GM21619 (cell line): ENCODE measurements around the gene OR13A1.
"Not testable (repeated sequence)": the region's sequence is repeated elsewhere in the genome, so short reads cannot be mapped to it uniquely, and the experiment has no call there.

Experiments
- ATAC-seq: cut with Tn5 transposase; IDR thresholded peaks from one replicate; pipeline ENCODE4 v1.9.1; 2021; ENCODE audit not compliant: unreplicated experiment

OR13A1 gene

DNA sequence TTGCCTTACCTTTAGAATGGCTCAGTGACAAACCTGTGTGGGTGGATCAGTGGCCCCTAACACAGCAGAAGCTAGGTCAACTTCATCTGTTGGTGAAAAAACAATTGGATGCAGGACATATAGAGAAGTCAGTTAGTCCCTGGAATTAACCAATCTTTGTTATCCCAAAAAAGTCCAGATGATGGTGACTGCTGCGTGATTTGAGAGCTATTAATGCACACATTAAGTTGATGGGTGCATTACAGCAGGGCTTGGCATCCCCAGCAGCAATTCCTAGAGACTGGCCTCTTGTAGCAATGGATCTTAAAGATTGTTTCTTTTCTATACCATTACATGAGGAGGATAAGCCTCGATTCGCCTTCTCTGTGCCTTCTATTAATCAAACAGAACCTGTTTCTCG, 33.3 kb downstream of the OR13A1 start:
- no peak for ATAC-seq

DNA sequence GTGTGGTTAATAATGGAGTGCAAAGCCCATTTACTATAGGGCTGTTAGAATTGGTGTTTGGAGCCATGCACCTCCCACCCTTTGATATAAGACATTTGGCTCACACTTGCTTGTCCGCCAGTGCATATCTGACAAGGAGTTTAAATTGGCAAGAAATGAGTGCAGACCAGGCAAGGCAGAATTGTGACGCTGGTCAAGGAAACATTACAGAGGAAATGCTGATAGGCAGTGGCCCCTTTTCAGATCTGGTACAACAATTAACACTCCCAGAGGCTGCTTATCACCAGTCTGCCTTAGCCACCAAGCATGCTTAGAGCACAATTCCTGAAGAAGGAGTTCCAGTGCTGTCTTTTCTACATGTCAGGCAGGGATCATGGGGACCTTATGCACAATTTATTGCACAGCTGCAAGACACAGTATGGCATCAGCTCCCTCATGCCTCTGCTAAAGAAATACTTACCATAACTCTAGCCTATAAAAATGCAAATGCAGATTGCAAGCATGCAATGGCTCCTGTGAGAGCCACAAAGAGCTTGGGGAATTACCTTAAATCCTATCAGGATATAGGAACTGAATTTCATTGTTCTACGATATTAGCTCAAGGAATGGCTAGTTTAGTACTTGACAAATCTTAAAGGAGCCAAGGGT, 35.2 kb downstream of the OR13A1 start:
- ATAC-seq: no peak

DNA sequence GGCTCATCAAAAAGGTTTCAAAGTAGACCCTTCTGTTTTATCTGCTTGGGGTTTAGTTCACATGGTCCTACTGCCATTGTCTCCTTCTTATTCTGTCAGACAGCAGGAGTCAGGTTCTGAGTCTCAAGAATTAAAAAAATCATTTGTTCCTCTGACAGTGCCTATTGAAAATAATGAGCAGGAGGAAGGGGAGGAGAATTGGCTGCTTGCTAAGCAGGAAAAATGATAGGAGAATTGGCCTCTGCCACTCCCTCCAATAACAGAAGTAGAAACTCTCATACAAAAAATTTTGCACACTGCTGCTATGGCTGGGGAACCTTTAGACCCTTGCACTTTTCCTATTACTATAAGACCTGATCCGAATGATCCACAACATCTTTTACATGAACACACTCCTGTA, 35.7 kb downstream of the OR13A1 start:
- no peak for ATAC-seq

DNA sequence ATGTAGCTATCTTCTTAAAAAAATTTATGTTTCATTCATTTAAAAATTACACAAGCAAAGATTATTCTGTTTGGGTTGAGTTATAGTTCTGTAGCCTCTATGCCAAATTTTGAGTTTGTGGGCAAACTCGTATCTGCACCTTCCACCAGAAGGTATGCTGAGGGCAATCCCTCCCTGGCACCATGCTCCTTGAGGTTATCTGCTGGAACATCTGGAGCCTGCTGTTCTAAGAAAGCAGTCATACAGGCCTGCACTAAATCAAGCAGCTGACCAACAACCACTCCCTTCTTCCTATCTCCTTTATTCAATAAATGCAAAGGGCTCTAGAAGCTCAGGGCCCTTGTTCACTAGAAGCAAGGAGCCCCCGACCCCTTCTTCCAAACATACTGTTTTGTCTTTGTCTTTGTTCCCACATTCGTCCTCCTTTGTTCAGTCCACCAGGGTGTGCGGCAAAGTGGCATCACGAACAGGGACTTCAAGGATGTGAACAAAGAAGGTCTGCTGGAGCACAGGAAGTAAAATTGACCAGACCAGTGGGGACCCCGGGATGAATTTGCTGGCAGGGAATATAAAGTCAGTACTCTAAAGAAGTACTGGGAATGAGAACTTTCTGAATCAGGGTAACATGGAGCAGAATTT, 36.4 kb downstream of the OR13A1 start:
- no peak for ATAC-seq

DNA sequence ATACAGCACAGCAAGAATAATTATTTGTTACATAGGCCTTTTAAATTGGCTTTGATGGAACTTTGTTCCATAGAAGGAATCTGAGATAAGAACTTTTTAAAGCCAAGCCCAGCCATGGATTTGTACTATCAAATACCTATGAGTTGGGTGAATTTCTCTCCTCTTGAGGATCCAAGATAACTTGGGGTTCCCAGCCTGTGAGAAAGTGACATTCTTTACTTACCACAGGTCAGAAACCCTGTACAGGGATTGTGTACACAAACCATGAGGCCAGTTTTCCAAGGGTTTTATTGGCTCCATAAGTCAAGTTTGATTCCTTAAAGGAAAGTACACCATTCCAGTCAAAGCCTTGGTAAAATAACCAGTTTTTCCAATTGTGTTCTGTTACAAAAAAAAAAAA, 39.3 kb downstream of the OR13A1 start:
- not testable (repeated sequence) for ATAC-seq

DNA sequence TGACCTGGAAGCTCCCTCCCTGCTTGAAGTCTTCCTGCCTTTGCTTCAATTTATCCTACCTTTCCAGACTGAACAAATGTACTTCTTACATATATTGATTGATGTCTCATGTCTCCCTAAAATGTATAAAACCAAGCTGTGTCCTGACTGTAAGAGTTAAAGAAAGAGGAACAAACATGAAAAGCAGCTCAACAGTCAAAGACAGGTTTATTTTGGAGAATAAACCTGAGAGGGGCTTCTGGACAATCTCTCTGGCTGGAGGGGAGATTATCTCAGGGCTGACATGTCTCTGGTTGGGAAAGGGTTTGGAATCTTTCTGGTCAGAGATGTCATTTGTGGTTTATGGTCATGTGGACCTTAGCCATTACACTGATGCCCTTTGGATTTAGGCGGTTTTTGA, 41.0 kb downstream of the OR13A1 start:
- ATAC-seq: no peak

DNA sequence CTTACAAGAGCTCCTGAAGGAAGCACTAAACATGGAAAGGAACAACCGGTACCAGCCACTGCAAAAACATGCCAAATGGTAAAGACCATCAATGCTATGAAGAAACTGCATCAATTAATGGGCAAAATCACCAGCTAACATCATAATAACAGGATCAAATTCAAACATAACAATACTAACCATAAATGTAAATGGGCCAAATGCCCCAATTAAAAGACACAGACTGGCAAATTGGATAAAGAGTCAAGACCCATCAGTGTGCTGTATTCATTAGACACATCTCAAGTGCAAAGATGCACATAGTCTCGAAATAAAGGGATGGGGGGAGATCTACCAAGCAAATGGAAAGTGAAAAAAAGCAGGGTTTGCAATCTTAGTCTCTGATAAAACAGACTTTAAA, 47.6 kb downstream of the OR13A1 start:
- not testable (repeated sequence) for ATAC-seq

DNA sequence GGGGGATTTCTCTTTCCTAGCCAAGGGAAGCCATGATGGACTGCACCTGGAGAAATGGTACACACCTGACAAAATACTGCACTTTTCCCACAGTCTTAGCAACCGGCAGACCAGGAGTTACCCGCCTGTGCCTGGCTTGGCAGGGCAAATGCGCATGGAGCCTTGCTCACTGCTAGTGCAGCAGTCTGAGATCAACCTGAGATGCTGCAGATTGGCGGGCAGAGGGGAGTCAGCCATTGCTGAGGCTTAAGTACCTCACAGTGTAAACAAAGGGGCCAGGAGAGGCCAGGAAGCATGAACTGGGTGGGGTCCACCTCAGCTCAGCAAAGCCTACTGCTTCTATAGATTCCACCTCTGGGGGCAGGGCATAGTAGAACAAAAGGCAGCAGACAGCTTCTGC, 49.4 kb downstream of the OR13A1 start:
- ATAC-seq: no peak

DNA sequence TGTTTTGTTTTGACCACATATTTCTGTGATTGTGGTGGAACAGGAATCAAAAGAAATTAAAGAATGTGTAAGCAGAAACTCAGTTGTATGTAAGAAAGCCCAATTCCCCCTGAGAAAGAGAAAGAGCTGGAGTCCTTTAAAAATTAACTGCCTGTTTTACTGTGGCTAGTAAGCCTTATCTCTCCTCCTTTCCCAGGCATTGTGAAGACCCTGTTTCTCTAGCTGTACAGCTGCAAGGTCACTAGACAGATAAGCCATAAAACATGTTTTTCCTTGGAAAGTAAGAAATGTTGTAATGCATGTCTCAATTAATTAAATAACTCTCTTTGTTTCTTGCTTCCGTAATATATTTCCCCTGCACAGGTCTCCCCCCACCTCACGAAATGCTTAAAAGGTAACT, 53.5 kb downstream of the OR13A1 start:
- ATAC-seq: no peak

DNA sequence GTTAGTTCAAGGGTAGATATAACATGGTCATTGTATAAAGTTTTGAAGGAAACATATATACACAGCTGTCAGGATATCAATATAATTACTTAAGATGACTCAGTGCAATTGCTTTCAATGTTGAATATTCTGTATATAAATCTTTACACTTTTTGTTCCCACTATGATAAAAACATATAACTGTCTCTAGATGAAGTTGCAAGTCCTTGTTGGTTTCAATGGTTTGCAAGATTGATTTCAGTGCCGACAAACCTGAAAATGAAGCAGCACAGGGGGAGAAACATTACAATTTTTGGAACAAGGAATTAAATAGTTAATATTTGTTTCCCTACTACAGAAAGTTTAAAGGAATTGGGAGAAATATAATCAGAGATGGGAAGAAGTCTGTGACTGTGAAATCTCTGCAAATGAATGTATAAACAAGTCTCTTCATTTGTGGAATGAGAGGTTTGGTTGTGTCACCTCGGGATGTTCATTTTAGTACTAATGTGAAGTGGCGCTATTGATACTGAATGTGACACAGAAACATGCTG, 54.1 kb downstream of the OR13A1 start:
- ATAC-seq: no peak

DNA sequence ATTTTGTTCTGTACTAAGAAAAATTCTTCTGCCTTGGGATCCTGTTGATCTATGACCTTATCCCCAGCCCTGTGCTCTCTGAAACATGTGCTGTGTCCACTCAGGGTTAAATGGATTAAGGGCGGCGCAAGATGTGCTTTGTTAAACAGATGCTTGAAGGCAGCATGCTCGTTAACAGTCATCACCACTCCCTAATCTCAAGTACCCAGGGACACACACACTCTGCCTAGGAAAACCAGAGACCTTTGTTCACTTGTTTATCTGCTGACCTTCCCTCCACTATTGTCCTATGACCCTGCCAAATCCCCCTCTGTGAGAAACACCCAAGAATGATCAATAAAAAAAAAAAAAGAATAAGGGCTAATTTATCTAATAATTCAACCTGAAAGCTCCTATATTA, 54.8 kb downstream of the OR13A1 start:
- not testable (repeated sequence) for ATAC-seq

DNA sequence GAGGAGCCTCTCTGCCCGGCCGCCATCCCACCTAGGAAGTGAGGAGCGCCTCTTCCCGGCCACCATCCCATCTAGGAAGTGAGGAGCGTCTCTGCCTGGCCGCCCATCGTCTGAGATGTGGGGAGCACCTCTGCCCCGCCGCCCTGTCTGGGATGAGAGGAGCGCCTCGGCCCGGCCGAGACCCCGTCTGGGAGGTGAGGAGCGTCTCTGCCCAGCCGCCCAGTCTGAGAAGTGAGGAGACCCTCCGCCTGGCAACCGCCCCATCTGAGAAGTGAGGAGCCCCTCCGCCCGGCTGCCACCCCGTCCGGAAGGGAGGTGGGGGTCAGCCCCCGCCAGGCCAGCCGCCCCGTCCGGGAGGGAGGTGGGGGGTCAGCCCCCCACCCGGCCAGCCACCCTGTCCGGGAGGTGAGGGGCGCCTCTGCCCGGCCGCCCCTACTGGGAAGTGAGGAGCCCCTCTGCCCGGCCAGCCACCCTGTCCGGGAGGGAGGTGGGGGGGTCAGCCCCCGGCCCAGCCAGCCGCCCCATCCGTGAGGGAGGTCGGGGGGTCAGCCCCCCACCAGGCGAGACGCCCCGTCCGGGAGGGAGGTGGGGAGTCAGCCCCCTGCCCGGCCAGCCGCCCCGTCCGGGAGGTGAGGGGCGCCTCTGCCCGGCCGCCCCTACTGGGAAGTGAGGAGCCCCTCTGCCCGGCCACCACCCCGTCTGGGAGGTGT, 55.5 kb downstream of the OR13A1 start:
- ATAC-seq: not testable (repeated sequence)

DNA sequence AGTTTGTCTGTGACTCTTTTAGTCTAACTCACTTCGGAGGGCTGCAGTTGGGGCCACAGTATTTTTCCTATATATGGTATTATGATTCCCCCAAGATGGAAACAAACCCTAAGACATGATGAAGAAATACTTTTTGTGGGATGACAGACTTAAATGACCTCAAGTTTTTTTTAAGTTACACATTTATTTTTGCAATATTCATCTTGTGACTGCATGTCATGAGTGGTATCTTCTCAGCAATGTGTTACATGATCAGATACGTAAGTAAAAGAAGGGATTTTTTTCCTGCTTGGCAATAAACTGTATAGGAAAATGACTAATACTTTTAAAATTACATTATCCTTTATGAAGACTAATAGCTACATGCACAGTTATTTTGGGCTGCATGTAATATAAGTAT, 57.8 kb downstream of the OR13A1 start:
- ATAC-seq: no peak

DNA sequence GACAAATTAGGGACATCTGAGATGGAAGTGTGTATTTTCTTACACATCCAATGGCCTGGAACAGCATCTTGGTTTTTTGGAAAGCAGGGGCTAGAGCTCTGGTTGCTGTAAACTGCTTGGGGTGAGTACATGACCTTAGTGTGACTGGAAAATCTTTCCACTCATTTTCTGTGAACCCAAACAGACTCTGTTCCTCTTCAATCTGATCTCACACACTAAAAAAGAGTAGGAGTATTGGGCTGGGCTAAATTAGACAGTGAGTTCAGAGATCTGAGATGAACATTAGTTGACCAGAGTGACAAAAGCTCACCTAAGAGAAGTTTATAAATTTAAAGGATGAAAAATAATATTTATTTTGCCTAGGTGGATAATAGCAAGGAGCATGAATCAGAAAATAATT, 59.2 kb downstream of the OR13A1 start:
- no peak for ATAC-seq

DNA sequence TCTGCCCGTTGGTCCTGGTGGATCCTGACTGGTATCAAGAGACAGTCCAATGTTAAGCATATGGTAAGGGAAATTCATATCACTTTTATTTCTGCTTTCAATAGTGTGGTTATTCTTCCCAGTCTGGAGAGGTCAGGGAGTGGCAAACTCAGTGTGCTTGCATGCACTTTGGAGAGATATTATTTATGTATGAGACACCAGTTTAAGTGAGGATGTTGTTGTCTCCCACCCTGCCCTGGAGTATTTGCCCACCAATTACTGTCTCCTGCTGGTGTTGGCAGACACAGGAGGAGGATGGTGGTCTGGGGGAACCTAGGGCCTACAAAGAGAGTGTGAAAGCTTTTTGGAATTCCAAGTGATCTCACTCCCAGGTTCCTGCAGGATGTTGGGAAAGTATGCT, 59.7 kb downstream of the OR13A1 start:
- no peak for ATAC-seq

DNA sequence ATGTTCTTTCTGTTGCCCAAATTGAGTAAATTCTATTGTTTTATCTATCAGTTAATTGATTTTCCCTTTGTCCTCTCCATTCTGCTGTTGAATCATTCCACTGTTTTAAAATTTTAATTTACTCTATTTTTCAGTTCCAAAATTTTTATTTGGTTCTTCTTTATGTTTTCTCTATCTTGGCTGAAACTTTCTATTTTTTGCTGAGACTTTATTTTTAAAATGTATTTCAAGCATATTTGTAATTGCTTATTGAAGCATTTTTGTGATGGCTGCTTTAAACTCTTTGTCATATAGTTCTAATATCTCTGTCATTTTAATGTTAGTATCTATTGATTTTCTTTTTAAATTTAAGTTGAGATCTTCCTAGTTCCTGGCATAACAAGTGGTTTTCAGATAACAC, 60.5 kb downstream of the OR13A1 start:
- no peak for ATAC-seq

DNA sequence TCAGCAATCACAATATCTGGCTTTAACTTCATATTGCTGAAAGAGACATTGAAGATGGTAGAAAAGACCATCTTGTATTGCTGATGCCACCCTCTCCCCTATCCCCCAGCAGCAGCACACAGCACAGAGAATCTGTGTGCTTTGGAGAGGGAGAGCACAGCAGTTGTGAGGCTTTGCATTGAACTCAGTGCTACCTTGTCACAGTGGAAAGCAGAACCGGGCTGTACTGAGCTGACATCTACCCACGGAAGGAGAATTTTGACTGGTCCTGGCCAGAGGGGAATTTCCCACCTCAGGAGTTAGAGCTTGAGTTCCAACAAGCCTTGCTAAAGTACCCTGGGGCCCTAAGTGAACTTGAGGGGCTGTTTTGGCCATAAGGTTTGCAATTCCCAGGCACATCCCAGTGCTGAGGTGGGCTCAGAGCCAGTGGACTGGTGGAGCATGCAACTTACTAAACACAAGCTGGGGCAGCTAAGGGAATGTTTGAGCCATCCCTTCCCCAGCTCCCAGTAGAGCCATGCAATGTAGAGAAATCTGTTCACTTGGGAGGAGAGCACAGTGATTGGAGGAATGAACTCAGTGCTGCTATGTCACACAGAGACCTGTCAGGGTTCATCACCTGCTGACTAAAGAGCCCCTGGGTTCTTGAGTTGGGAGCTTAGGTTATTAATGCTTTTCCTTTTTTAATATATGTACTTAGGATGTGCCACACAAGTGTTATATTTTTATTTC, 62.1 kb downstream of the OR13A1 start:
- ATAC-seq: no peak
